GM13977 (cell line): ENCODE measurements around the gene HMGCS2.

ENCODE experiments used
- DNase-seq: peaks from one replicate; pipeline ENCODE4 v3.0.0; 2012; ENCODE audit warnings: low spot score
- CTCF ChIP-seq: IDR thresholded peaks from 2 replicates; pipeline ENCODE4 v1.5.1; 2012; ENCODE audit warnings: mild to moderate bottlenecking, control low read depth; ENCODE audit not compliant: insufficient read depth; ENCODE audit errors: extremely low read depth, missing control alignments
- in situ Hi-C: fragments of 300-500 bp; cut with MboI; formaldehyde crosslinking; loops from one replicate; pipeline ENCODE4 v1.12.0; 2022; ENCODE audit warnings: low sequenced_read_pairs, low pct_unique_long_range_greater_than_20kb, mixed read lengths, inconsistent platforms; ENCODE audit not compliant: unreplicated experiment

Gene HMGCS2

GRCh38 chr1:119752592-119752991 is 16.1 kb downstream of the HMGCS2 start:
- no peak for TF ChIP-seq CTCF
- in situ Hi-C loops = no loop called here
- DNase-seq = no peak

- no peak for TF ChIP-seq CTCF
- no peak for DNase-seq
- in situ Hi-C loops = no loop called here
Observed at GRCh38 chr1:119748040-119748439, 20.7 kb downstream of the HMGCS2 start.

GRCh38 chr1:119747451-119747850 is 21.3 kb downstream of the HMGCS2 start:
- no peak for DNase-seq
- in situ Hi-C loops = no loop called here
- TF ChIP-seq CTCF = no peak

GRCh38 chr1:119745034-119745433 is 23.7 kb downstream of the HMGCS2 start:
- in situ Hi-C loops = no loop called here
- TF ChIP-seq CTCF = no peak
- no peak for DNase-seq

- TF ChIP-seq CTCF = no peak
- in situ Hi-C loops = no loop called here
Observed at GRCh38 chr1:119744598-119744942, 24.1 kb downstream of the HMGCS2 start.

GRCh38 chr1:119743776-119744597 is 24.7 kb downstream of the HMGCS2 start:
- DNase-seq = peak; percentile 71
- TF ChIP-seq CTCF = peak; percentile 80
- in situ Hi-C loops = no loop called here

More at GRCh38 chr1:119744598-119744942, 24.1 kb downstream of the HMGCS2 start:
- no peak for DNase-seq
